ENCODE results near the gene ORAI2.

GRCh38 chr7:102446387-102447156 is 13.2 kb downstream of the ORAI2 start:
- TF ChIP-seq CTCF (IDR thresholded peaks at IDR 0.05), result no peak
- TF ChIP-seq POLR2AphosphoS5 (IDR thresholded peaks at IDR 0.05; ENCODE audit: low read depth, low read length), result no peak
- TF ChIP-seq REST (IDR thresholded peaks at IDR 0.05; ENCODE audit: insufficient read depth in 1 of 2, low read depth in 2 of 2, low read length in 1 of 2), result no peak
- TF ChIP-seq TCF7L2 (IDR thresholded peaks at IDR 0.05; ENCODE audit: low read depth, low read length), result no peak
- no peak for TF ChIP-seq SIN3A (IDR thresholded peaks at IDR 0.05; ENCODE audit: borderline replicate concordance, insufficient read depth, low read depth, low read length)
